IMR-90 (cell line): ENCODE data around the gene PARP16.

Experiments used
- CEBPB ChIP-seq: IDR thresholded peaks from 2 replicates; pipeline ENCODE4 v1.6.1; 2012; ENCODE audit warnings: low read depth, low read length, improper control_type of control experiment
- CTCF ChIP-seq: conservative IDR thresholded peaks from 2 replicates; pipeline ENCODE4 v1.5.1; 2012; ENCODE audit warnings: mild to moderate bottlenecking, low read depth, low read length, improper control_type of control experiment
- POLR2A ChIP-seq: IDR thresholded peaks from 2 replicates; pipeline ENCODE4 v1.6.1; 2012; ENCODE audit warnings: mild to moderate bottlenecking, low read depth, low read length
- RFX5 ChIP-seq: IDR thresholded peaks from 2 replicates; pipeline ENCODE4 v1.8.0; 2012; ENCODE audit warnings: low read depth, mild to moderate bottlenecking, low read length, moderate library complexity
- TF ChIP-seq, protein P1 (sequence below): fragments of 150-350 bp; IDR thresholded peaks from 2 replicates; pipeline ENCODE4 v1.6.1; 2017; ENCODE audit warnings: mild to moderate bottlenecking, antibody characterized with exemption, low read length, low read depth

GRCh38 chr15:65303687-65304380 lies 17.2 kb upstream of the PARP16 start:
- TF ChIP-seq CTCF (no peak), POLR2A (no peak), RFX5 (no peak), CEBPB (no peak)
- TF ChIP-seq, protein P1, sequence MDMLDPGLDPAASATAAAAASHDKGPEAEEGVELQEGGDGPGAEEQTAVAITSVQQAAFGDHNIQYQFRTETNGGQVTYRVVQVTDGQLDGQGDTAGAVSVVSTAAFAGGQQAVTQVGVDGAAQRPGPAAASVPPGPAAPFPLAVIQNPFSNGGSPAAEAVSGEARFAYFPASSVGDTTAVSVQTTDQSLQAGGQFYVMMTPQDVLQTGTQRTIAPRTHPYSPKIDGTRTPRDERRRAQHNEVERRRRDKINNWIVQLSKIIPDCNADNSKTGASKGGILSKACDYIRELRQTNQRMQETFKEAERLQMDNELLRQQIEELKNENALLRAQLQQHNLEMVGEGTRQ = no peak
